ENCODE results near the gene HSPB7.
A peak's percentile ranks its signal among the peaks of the same experiment; 100 is the strongest.
"Not testable (repeated sequence)": the region's sequence is repeated elsewhere in the genome, so short reads cannot be mapped to it uniquely, and the experiment has no call there.

Gene HSPB7

GRCh38 chr1:16017461-16018303, at the start of gene HSPB7:
TSS of gene HSPB7 (minus strand) at chr1:16018043. CDS start at chr1:16017963, 80 bp downstream.
- peak; percentile 61 for DNase-seq

- no peak for DNase-seq
Observed at GRCh38 chr1:16067127-16067768, 49.4 kb upstream of the HSPB7 start.

DNA sequence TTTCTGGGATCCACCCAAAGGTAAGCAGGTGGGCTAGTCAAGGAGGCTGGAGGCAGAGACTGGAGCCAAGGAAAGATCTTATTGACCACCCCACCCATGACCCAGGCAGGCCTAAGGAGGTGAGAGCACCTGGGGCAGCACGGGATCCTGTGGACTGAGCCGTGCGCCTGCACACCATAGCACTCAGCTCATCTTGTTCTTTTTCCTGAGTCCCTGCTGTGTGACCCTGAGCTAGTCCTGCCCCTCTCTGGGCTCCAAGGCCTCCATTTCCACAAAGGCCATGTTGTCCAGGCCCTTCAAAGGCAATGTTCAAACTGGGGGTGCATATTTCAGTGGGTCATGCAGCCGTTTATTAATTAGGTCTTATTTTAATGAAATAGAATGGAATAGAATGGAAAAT, 48.4 kb upstream of the HSPB7 start:
- DNase-seq: no peak

DNA sequence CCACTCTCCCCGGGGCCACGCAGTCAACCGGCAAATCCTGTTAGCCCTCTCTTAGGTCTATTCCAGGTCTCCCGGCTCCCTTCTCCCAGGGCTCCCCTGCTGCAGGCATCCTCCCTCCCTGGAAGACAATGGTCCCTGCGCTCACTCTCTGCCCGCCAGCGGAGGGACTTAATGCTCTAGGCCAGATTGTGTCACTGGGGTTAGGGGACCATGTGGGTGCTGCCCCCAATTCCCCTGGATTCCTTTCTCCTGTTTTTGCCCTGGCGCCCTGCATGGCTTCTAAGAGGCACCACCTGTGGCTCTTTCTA, 47.4 kb upstream of the HSPB7 start:
- DNase-seq: no peak

DNA sequence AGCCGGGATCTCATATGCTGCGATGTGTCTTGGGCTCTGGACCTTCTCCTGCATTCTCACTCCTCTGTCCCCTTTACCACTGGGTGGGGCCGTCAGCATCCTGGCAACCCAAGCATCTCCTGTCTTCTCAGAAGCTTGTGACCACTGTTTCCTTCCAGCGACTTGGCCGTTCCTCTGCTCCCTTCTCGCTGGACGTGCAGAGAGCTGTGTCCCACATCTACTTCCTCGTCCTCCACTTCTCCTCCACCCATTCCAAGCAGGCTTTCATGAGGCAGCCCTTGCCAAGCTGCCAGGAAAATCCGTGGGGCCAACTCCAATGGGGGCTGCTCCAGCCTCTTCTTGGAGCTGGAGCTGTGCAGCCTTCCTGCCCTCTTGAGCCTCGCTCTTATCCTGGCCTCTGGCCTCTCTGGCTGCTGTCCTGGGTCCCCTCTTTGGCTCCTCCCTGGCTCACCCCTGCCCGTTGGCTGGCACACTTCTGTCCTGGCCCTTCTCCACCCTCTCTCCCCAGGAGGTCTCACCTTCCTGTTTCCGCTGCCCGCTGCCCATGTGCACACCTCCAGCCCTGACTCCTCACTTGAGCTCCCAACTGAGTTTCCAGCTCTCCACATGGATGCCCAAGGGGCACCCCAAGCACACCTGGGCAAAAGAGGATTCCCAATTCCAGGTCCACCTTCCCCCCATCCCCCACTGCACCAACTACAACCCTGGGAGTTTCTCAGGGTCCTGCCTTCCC, 46.9 kb upstream of the HSPB7 start:
- DNase-seq: no peak

- no peak for DNase-seq
Observed at GRCh38 chr1:16063921-16064320, 46.1 kb upstream of the HSPB7 start.

DNA sequence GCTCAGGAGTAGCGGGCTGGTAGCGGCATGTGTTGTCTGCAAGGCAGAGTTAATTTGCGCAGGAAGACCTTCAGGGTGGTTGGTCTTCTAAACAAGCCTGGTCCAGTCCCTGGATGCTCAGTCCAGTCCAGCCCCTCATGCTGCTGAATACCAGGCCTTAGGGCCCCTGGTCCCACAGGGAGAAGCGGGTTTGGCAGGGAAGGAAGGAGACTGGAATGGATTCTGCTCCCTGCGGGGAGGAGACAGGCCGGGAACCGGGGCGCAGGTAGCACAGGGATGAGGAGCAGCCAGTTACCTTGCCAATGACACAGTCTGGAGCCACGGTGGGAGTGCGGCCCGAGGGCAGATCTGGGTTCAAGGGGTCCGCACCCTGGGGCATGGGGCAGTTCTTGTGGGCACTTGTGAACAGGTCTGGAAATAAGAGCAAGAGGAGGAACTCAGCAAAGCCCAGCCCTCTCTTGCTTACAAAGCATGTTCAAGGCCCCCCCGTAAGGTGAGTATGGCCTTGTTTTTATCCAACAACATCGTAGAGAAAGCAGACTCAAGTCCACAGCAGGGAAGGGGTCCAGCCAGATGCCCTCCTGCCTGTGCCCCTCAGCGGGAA, 45.5 kb upstream of the HSPB7 start:
- DNase-seq: no peak

- DNase-seq: not testable (repeated sequence)
Observed at GRCh38 chr1:16062687-16063075, 44.8 kb upstream of the HSPB7 start.

GRCh38 chr1:16061989-16062686, 44.3 kb upstream of the HSPB7 start:
- not testable (repeated sequence) for DNase-seq

GRCh38 chr1:16061266-16061665, 43.4 kb upstream of the HSPB7 start:
- no peak for DNase-seq

DNA sequence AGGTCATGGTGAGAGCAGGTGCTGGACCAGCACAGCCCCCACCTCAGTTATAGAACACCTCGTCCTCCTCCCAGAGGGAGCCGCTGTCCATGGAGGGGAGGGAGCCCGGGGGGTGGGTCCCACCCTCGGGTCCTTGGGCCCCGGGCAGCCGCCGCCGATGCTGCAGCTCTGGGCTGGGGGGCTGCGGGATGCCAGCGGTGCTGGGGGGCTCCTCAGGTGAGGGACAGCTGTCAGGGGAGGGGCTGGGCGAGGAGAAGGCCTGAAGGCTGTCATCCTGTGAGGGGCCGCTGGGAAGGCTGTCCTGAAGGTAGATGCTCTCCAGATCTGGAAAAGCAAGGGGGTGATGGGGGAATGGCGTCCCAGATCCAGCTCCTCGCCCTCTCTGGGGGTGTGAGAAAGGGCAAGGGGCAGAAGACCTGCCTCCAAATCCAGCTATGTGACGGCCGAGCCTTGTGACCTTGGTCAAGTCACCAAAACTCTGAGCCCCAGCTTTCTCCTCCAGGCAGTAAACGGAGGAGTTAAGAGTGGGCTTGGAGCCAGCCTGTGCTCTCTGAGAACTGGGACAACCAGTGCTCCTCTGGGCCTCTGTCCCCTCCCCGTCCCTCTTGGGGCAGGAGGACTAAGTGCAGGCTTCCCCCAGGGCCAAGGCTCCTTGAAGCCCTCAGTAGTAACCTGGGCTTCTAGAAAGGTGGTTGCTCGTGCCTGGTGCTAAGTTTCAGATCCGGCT, 40.7 kb upstream of the HSPB7 start:
- not testable (repeated sequence) for DNase-seq

DNA sequence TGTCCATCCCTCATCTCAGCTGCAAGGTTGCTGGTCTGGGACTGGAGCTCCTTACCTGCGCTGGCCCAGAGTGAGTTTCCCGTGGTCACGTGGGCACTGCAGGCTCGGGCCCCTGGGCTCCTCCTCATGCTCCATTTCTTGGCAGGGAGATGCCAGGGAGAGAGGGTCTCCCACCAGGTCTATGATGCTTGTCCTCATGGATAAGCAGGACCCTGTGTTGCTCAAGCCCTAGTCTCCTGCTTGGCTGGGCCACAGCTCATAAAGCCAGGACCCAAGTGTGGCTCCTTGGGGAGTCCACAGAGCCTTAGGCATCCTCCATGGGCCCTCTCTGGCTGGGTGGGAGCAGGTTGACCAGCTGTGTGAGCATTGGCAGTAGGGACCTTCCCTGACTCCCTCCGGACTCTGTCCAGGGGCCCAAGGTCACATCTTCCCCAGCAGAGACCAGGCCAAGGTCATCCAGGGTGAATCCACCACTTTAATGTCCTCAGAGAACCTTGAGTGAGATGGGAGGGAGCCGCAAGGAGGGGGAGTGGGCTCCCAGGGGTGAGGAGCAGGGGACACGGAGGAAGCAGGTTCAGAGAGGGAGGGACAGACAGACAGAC, 39.6 kb upstream of the HSPB7 start:
- DNase-seq: not testable (repeated sequence)

- not testable (repeated sequence) for DNase-seq
Observed at GRCh38 chr1:16056521-16056912, 38.7 kb upstream of the HSPB7 start.

DNA sequence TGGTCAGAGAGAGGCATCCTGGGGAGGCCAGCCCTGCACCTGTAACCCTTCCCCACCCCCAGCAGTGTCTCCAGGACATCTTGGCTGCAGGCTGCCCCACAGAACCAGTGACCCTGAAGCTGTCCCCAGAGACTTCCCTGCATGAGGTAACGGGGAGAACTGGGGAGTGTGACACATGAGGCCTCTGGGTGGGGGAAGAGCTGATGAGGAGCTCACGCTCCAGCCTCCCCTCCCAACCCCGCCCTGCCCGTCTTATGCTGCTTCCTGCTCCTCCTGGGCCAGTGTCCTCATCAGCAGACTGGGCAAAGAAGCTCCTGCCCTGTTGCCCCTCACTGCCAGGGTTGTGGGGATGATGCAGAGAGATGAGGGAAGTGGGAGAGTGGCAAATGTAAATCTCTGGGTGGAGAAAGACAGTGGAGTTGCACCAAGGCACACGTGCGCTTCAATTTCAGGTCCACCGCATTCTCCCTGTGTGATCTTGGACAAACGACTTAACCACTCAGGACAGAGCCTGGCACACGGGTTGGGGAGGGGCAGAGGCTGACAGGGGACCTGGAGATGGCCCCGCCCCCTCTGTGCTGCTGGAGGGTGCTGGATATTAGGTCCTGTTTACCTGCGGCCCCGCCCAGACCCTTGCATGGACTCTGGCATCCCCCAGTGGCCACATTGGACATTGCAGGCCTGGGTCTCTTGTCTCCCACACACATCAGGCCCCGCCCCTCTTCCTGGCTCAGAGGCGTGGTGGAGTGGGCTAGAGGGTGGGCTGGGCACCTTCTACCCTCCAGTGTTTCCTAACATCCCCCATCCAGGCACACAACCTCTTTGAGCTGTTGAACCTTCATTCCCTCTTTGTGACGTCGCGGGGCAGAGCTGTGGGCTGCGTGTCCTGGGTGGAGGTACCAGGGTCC, 38.0 kb upstream of the HSPB7 start:
- DNase-seq: peak; percentile 91

DNA sequence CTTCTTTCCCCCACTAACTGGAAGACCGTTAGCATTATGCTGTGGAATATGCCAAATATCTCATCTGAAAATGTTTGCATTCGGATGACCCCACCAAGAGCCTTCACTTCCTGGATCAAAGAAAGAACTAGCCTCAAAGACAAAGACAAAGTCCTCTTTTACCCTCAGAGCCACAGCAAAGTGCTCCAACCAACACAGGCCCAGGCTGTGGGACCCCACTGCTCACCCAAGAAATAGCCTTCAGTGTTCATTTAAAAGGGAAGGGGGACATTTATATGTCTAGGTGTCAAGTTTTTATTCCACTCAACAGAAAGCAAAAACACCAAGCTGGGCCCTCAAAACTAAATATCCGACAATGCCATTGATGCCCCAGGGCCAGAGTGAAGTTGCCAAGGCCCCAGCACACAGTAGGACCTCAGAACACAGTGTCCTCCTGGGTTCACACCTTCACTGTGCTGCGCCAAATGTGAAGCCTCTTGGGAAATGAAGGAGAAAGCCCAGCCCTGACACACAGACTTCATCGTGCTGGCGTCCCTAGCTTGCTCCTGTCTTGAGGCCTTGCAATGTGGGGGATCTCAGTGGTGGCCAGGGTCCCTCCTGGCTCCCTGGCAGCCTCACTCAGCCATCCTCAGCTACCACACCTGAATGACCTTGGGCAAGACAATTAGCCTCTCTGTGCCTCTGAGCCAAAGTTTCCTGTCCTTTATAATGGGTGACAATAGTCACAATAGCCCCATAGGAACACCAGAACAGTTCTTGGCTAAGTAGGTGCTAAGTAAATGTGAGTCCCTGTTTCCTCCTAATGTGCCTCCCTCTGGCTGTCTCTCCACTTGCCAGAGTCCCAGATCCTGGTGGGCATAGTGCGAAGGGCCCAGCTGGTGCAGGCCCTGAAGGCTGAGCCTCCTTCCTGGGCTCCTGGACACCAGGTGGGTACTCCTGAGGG, 37.0 kb upstream of the HSPB7 start:
- no peak for DNase-seq

- DNase-seq: no peak
Observed at GRCh38 chr1:16053781-16054502, 36.1 kb upstream of the HSPB7 start.

- DNase-seq: not testable (repeated sequence)
Observed at GRCh38 chr1:16051949-16052348, 34.1 kb upstream of the HSPB7 start.

DNA sequence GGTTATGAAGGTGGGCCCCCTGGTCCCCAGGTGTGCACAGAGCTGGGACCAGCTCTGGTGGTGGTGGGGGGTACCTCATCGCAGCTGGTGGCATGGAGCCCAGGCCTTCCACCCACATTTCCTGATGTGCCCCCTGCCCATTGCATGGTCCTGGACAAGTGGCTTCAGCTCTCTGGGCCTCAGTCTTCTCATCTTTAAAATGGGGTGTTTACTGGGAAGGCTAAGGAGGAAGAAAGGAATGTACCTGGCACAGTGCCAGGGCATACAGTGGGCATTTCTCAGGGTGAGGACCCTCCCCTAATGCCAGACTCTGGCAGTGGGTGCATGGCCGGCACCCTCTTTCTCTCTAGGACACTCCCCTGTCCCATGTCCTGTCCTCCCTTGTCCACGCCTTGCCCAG, 33.2 kb upstream of the HSPB7 start:
- no peak for DNase-seq

DNA sequence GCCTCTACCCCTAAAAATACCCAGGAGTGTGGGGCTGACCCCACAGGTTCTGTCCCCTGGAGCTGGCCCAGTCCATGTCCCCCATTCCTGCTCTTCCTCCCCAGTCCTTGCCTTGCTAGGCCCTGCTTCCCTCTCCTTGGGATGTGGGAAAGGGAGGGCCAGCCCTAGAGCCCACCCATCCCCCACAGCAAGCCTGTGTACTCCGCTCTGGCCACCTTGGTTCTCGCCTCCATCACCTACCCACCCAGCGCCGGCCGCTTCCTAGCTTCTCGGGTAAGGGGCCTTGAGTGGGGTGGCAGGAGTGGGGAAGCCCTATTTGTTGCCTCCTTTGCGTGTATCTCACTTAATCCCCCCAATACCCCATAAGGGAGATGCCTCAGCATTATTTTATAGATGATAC, 32.5 kb upstream of the HSPB7 start:
- no peak for DNase-seq
